K562 (cell line): ENCODE data around the gene TPD52L1. TPM values are rescaled to one million over a fixed set of nuclear protein-coding genes. Genes with fewer than 3 reads are reported as not detected.

Experiments used
- ASH1L ChIP-seq: fragments of 450-650 bp; IDR thresholded peaks from 2 replicates; pipeline ENCODE4 v1.6.1; 2018; ENCODE audit warnings: borderline replicate concordance, mild to moderate bottlenecking, low read depth; ENCODE audit not compliant: partially characterized antibody
- IFI16 ChIP-seq: fragments of 250-450 bp; sonication (Bioruptor Pico); IDR thresholded peaks from 2 replicates; pipeline ENCODE4 v2.1.2; 2022; ENCODE audit warnings: mild to moderate bottlenecking, inconsistent platforms
- NR2C1 ChIP-seq, 2 experiments: fragments of 450-650 bp; IDR thresholded peaks; 2 replicates each; pipeline ENCODE4 v1.6.1; 2017; ENCODE audit warnings: mild to moderate bottlenecking in 2 of 2, antibody characterized with exemption in 1 of 2, inconsistent platforms in 1 of 2, missing compliant biosample characterization in 1 of 2, missing genetic modification characterization in 1 of 2
- PTRF ChIP-seq: fragments of 450-650 bp; IDR thresholded peaks from 2 replicates; pipeline ENCODE4 v1.6.1; 2016; ENCODE audit warnings: mild to moderate bottlenecking, missing genetic modification characterization, missing compliant biosample characterization
- RAD21 ChIP-seq, 2 experiments: fragments of 250-450 bp in 1 of 2; fragments of 450-650 bp in 1 of 2; sonication (Bioruptor Pico) in 1 of 2; formaldehyde crosslinking in 1 of 2; IDR thresholded peaks in 1 of 2; conservative IDR thresholded peaks in 1 of 2; 2 replicates each; pipeline versions ENCODE4 v1.4.0 to v1.8.0; 2020 to 2022; ENCODE audit warnings: mild to moderate bottlenecking in 2 of 2, moderate library complexity in 1 of 2
- SMARCB1 ChIP-seq: IDR thresholded peaks from 2 replicates; pipeline ENCODE4 v1.6.1; 2011; ENCODE audit warnings: improper control_type of control experiment, low read depth; ENCODE audit not compliant: insufficient read length
- polyA plus RNA-seq, 8 experiments: library from polyadenylated mRNA; depleted of rRNA in 4 of 8; stranded (reverse) in 5 of 8; unstranded in 3 of 8; fragments of >200 nt; fragmentation: Nextera tagmentation in 2 of 8; fragmentation: Illumina TruSeq in 1 of 8; extraction: Ambion mirVana in 2 of 8; extraction: Trizol in 1 of 8; gene quantifications; 2 replicates each; pipeline versions ENCODE4 v1.2.1 to v1.2.3, GENCODE V29; 2011 to 2014; ENCODE audit warnings: inconsistent platforms in 1 of 8, missing spikeins in 1 of 8
- total RNA-seq, 7 experiments: library from RNA; depleted of rRNA in 6 of 7; stranded (reverse); fragments of >200 nt in 6 of 7; fragmentation: Illumina TruSeq in 2 of 7; extraction: Trizol in 2 of 7; gene quantifications; 2 replicates each; pipeline versions ENCODE4 v1.2.1 to v1.2.3, GENCODE V29; 2011 to 2021; ENCODE audit warnings: low replicate concordance in 1 of 7
- TF ChIP-seq, protein P1 (sequence below), 2 experiments: fragments of 450-650 bp in 1 of 2; sonication (generic) in 1 of 2; formaldehyde crosslinking in 1 of 2; IDR thresholded peaks; 2 replicates each; pipeline versions ENCODE4 v1.7.1 to v1.9.0; 2016 to 2022; ENCODE audit warnings: inconsistent platforms in 1 of 2, mild to moderate bottlenecking in 1 of 2, missing genetic modification reagents in 1 of 2
- TF ChIP-seq, protein P2 (sequence below): sonication (generic); formaldehyde crosslinking; IDR thresholded peaks from 2 replicates; pipeline ENCODE4 v1.8.0; 2022; ENCODE audit warnings: mild to moderate bottlenecking, missing genetic modification reagents

Gene TPD52L1
- total and polyA plus RNA-seq, 9 of the 15 experiments (the other 6 are each of a cell fraction or from before 2014, with no cell fraction given) = 12.9 to 149 (median 75.7) TPM

DNA sequence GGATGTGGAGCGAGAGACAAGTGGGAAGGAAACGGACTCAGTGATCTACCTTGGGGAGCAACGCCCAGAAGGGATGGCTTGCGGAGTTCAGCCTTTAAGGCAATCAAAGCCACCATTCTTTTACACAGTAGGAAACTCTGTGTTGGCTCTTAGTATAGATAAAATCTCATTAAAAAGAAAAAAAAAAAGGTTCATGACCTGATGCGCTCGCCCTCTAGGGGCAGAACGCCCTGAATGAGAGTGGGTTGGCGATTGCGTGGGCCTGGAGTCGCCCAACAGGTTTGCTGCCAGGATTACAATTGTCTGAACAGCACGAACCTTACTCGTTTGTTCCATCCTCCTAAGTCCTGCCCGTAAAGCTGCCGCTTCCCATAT, 1.2 kb downstream of the TPD52L1 start (continued):
- TF ChIP-seq, protein P1, sequence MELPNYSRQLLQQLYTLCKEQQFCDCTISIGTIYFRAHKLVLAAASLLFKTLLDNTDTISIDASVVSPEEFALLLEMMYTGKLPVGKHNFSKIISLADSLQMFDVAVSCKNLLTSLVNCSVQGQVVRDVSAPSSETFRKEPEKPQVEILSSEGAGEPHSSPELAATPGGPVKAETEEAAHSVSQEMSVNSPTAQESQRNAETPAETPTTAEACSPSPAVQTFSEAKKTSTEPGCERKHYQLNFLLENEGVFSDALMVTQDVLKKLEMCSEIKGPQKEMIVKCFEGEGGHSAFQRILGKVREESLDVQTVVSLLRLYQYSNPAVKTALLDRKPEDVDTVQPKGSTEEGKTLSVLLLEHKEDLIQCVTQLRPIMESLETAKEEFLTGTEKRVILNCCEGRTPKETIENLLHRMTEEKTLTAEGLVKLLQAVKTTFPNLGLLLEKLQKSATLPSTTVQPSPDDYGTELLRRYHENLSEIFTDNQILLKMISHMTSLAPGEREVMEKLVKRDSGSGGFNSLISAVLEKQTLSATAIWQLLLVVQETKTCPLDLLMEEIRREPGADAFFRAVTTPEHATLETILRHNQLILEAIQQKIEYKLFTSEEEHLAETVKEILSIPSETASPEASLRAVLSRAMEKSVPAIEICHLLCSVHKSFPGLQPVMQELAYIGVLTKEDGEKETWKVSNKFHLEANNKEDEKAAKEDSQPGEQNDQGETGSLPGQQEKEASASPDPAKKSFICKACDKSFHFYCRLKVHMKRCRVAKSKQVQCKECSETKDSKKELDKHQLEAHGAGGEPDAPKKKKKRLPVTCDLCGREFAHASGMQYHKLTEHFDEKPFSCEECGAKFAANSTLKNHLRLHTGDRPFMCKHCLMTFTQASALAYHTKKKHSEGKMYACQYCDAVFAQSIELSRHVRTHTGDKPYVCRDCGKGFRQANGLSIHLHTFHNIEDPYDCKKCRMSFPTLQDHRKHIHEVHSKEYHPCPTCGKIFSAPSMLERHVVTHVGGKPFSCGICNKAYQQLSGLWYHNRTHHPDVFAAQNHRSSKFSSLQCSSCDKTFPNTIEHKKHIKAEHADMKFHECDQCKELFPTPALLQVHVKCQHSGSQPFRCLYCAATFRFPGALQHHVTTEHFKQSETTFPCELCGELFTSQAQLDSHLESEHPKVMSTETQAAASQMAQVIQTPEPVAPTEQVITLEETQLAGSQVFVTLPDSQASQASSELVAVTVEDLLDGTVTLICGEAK (IDR thresholded peaks at IDR 0.05) = peak; percentile 90
- TF ChIP-seq, protein P1 (CRISPR knock-in tag; IDR thresholded peaks at IDR 0.05) = peak; percentile 63
- TF ChIP-seq NR2C1 (IDR thresholded peaks at IDR 0.05) = peak; percentile 69; the same call in 1 of the 2 replicates
- peak; percentile 22; the same call in 1 of the 2 replicates for TF ChIP-seq NR2C1 (tag; IDR thresholded peaks at IDR 0.05)
- no peak for TF ChIP-seq PTRF
- TF ChIP-seq SMARCB1 = no peak
- no peak for TF ChIP-seq ASH1L
- TF ChIP-seq IFI16 (CRISPR knock-in tag) = no peak
- TF ChIP-seq, protein P2, sequence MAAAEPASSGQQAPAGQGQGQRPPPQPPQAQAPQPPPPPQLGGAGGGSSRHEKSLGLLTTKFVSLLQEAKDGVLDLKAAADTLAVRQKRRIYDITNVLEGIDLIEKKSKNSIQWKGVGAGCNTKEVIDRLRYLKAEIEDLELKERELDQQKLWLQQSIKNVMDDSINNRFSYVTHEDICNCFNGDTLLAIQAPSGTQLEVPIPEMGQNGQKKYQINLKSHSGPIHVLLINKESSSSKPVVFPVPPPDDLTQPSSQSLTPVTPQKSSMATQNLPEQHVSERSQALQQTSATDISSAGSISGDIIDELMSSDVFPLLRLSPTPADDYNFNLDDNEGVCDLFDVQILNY (CRISPR knock-in tag) = no peak
- peak; percentile 12 to 27; a peak in 3 of 4 replicates for TF ChIP-seq RAD21 (CRISPR knock-in tag; conservative IDR thresholded peaks at IDR 0.05 in 1 of 2, IDR thresholded peaks at IDR 0.05 in 1 of 2)
